Measurements from ENCODE around the gene SLCO4A1.

- TF ChIP-seq CTCF (conservative IDR thresholded peaks at IDR 0.05; ENCODE audit: low read depth, low read length) (no peak), RFX5 (IDR thresholded peaks at IDR 0.05; ENCODE audit: low read depth, low read length) (no peak), RAD21 (IDR thresholded peaks at IDR 0.05; ENCODE audit: low read length) (no peak), USF2 (IDR thresholded peaks at IDR 0.05; ENCODE audit: low read depth, low read length) (no peak), CEBPB (IDR thresholded peaks at IDR 0.05; ENCODE audit: low read depth, low read length) (no peak), POLR2A (IDR thresholded peaks at IDR 0.05; ENCODE audit: low read depth, low read length) (no peak), RCOR1 (IDR thresholded peaks at IDR 0.05; ENCODE audit: insufficient replicate concordance, low read length) (no peak)
Observed at GRCh38 chr20:62677678-62678077, 35.4 kb downstream of the SLCO4A1 start.

Measured in IMR-90 (cell line).